Smooth muscle cell (in vitro differentiated cells): Measurements from ENCODE around the gene AKIRIN2. TPM values are rescaled to one million over a fixed set of nuclear protein-coding genes. Genes with fewer than 3 reads are reported as not detected.
"Not testable (repeated sequence)": the region's sequence is repeated elsewhere in the genome, so short reads cannot be mapped to it uniquely, and the experiment has no call there.

ENCODE experiments used
- DNase-seq: peaks from one replicate; lab custom pipeline; 2025; ENCODE audit not compliant: unreplicated experiment; lab: John Stamatoyannopoulos, UW
- H2AFZ ChIP-seq: fragments of 200-600 bp; sonication (generic); 2 replicates; pipeline ENCODE4 v1.6.0; 2016; ENCODE audit warnings: antibody characterized with exemption, low read depth, mild to moderate bottlenecking
- H3F3A ChIP-seq: fragments of 200-600 bp; sonication (generic); 2 replicates; pipeline ENCODE4 v1.6.0; 2017; ENCODE audit warnings: antibody characterized with exemption, low read depth
- H3K27ac ChIP-seq: fragments of 200-600 bp; sonication (generic); 2 replicates; pipeline ENCODE4 v1.5.1; 2016; ENCODE audit warnings: low read depth, mild to moderate bottlenecking
- H3K27me3 ChIP-seq: fragments of 200-600 bp; sonication (generic); 2 replicates; pipeline ENCODE4 v1.6.1; 2016; ENCODE audit warnings: low read depth, mild to moderate bottlenecking
- H3K36me3 ChIP-seq: fragments of 200-600 bp; sonication (generic); 2 replicates; pipeline ENCODE4 v1.5.1; 2016; ENCODE audit warnings: low read depth
- H3K4me1 ChIP-seq: fragments of 200-600 bp; sonication (generic); 2 replicates; pipeline ENCODE4 v1.5.1; 2016; ENCODE audit warnings: low read depth
- H3K4me2 ChIP-seq: fragments of 200-600 bp; sonication (generic); 2 replicates; pipeline ENCODE4 v1.6.0; 2016; ENCODE audit warnings: mild to moderate bottlenecking
- H3K4me3 ChIP-seq: fragments of 200-600 bp; sonication (generic); 2 replicates; pipeline ENCODE4 v1.5.1; 2016; ENCODE audit warnings: mild to moderate bottlenecking
- H3K79me2 ChIP-seq: fragments of 200-600 bp; sonication (generic); 2 replicates; pipeline ENCODE4 v1.6.0; 2016; ENCODE audit warnings: low read depth, mild to moderate bottlenecking
- H3K9ac ChIP-seq: fragments of 200-600 bp; sonication (generic); 2 replicates; pipeline ENCODE4 v1.6.0; 2016; ENCODE audit warnings: low read depth
- H3K9me3 ChIP-seq: fragments of 200-600 bp; sonication (generic); replicated peaks from 2 replicates; pipeline ENCODE4 v1.5.1; 2016; ENCODE audit warnings: low read depth
- H4K20me1 ChIP-seq: fragments of 200-600 bp; sonication (generic); 2 replicates; pipeline ENCODE4 v1.6.0; 2016; ENCODE audit warnings: low read depth
- WGBS: methylation state at CpG from one replicate; pipeline ENCODE4 v1.1.7; 2016; ENCODE audit warnings: low lambda C conversion rate; 5-methylcytosine and 5-hydroxymethylcytosine counted together
- polyA plus RNA-seq: library from polyadenylated mRNA; unstranded; fragments of >200 nt; fragmentation: Nextera tagmentation; extraction: Ambion mirVana; gene quantifications from 2 replicates; pipeline ENCODE4 v1.2.1, GENCODE V29; 2016
- total RNA-seq: library from RNA; depleted of rRNA; stranded (reverse); fragments of >200 nt; gene quantifications from 2 replicates; pipeline ENCODE4 v1.2.3, GENCODE V29; 2014
- TF ChIP-seq, protein P1 (sequence below): fragments of 200-600 bp; sonication (generic); IDR thresholded peaks from 2 replicates; pipeline ENCODE4 v1.5.1; 2017; ENCODE audit warnings: borderline replicate concordance, mild to moderate bottlenecking, antibody characterized with exemption; ENCODE audit not compliant: insufficient read depth, poor library complexity, severe bottlenecking

The AKIRIN2 gene
- total and polyA plus RNA-seq, 2 experiments from 2014 or later: 29.6 to 60.3 TPM

- Histone ChIP-seq H3K79me2 (peaks cover 84% of the 10 kb centered on the region), H2AFZ (no peak overlapping the region), H3F3A (peaks cover 9% of the 10 kb centered on the region), H3K27me3 (no peaks in the 10 kb centered on the region), H3K9ac (peak overlapping the region; percentile 3), H3K9me3 (no peaks in the 10 kb centered on the region), H3K36me3 (no peaks in the 10 kb centered on the region), H3K27ac (peak overlapping the region; percentile 96), H3K4me1 (peaks cover 43% of the 10 kb centered on the region), H3K4me2 (peak overlapping the region; percentile 100), H4K20me1 (peaks cover 77% of the 10 kb centered on the region), H3K4me3 (peak overlapping the region; percentile 88)
- TF ChIP-seq, protein P1, sequence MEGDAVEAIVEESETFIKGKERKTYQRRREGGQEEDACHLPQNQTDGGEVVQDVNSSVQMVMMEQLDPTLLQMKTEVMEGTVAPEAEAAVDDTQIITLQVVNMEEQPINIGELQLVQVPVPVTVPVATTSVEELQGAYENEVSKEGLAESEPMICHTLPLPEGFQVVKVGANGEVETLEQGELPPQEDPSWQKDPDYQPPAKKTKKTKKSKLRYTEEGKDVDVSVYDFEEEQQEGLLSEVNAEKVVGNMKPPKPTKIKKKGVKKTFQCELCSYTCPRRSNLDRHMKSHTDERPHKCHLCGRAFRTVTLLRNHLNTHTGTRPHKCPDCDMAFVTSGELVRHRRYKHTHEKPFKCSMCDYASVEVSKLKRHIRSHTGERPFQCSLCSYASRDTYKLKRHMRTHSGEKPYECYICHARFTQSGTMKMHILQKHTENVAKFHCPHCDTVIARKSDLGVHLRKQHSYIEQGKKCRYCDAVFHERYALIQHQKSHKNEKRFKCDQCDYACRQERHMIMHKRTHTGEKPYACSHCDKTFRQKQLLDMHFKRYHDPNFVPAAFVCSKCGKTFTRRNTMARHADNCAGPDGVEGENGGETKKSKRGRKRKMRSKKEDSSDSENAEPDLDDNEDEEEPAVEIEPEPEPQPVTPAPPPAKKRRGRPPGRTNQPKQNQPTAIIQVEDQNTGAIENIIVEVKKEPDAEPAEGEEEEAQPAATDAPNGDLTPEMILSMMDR: no peak
- DNase-seq: no peak
- 6% methylated on average over 2 of the region's 2 CpGs for WGBS
Observed at GRCh38 chr6:87698547-87699006, 3.5 kb downstream of the AKIRIN2 start.

DNA sequence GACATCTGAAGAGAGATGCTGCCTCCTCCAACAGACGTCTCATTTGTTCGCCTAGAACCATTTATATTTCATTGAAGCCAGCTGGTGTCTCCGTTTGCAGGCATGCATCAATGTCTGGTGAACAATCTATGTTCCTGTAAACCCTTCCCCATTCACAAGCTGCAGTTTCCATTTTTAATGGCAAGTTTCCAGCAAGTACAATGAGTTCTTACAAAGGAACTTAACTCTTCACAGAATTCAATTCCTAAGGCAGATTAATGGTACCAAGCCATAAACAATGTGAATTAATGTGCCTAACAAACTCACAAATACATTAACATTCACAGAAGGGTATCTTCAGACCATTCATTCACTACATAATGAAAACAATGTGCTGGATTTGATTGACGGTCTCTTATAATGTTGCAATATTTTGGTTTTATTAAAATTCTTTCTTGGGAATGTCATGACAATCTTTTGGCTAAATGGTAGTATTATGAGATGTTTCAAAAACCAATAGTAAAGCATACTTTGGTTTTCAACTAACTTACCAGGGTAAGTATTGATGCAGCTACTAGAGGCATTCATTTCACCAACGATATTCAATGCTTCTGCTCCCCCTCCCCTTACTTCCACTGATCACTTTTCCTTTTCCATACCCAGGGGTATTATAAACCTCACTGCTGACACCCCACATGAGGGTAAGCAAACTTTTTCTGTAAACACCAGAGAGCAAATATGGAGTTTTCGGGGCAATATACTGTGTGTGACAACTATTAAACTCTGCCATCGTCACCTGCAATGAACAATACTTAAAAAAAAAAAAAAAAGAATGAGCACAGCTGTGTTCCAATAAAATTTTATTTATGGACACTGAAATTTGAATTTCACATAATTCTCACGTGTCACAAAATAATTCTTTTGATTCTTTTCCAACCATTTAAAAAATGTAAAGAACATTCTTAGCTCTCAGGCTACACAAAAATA is 4.2 kb downstream of the AKIRIN2 start:
- peaks cover 91% of the 10 kb centered on the region for H3K79me2 ChIP-seq
- no peak overlapping the region for H2AFZ ChIP-seq
- H3K36me3 ChIP-seq: no peaks in the 10 kb centered on the region
- H3K27ac ChIP-seq: peak overlapping the region; percentile 96
- WGBS: 54% methylated on average over 8 of the region's 8 CpGs
- H3K9ac ChIP-seq: peak overlapping the region; percentile 17
- no peak for DNase-seq
- H3K4me1 ChIP-seq: peaks cover 43% of the 10 kb centered on the region
- H3K9me3 ChIP-seq: no peaks in the 10 kb centered on the region
- peak overlapping the region; percentile 88 for H3K4me3 ChIP-seq
- no peaks in the 10 kb centered on the region for H3K27me3 ChIP-seq
- H4K20me1 ChIP-seq: peaks cover 85% of the 10 kb centered on the region
- TF ChIP-seq, protein P1: no peak
- peaks cover 5% of the 10 kb centered on the region for H3F3A ChIP-seq
- H3K4me2 ChIP-seq: peak overlapping the region; percentile 100

DNA sequence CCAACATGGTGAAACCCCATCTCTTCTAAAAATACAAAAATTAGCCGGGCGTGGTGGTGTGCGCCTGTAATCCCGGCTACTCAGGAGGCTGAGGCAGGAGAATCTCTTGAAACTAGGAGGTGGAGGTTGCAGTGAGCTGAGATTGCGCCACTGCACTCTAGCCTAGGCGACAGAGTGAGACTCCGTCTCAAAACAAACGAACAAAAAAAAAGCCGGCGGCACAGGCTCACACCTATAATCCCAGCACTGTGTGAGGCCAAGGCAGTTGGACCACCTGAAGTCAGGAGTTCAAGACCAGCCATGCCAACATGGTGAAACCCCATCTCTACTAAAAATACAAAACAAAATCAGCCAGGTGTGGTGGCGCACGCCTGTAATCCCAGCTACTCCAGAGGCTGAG is 5.2 kb downstream of the AKIRIN2 start:
- H4K20me1 ChIP-seq: peaks cover 95% of the 10 kb centered on the region
- not testable (repeated sequence) for H3K4me3 ChIP-seq, H3K9me3 ChIP-seq, H2AFZ ChIP-seq, H3K36me3 ChIP-seq, H3K27me3 ChIP-seq, DNase-seq, H3F3A ChIP-seq, H3K9ac ChIP-seq, H3K27ac ChIP-seq
- WGBS: 96% methylated on average over 12 of the region's 12 CpGs
- H3K4me2 ChIP-seq: peak overlapping the region; percentile 100
- H3K79me2 ChIP-seq: peaks cover 100% of the 10 kb centered on the region
- peaks cover 45% of the 10 kb centered on the region for H3K4me1 ChIP-seq

DNA sequence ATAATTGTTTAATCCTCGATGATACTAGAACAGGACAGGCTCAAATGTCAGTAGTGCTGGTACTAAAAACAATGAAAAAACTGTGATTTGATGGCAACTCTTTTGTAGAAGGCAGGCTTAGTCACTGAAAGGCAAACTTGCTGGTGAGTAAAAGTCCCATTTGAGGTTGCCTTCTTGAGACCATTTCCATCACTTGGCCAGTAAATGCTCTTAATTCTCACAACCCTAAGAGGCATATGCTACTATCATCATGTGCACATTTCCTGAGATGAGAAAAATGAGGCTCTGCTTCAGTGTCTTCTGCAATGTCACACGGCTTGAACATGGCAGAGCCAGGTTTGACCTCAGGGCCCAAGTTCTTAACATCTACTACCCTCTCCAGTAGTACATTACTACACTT is 9.9 kb downstream of the AKIRIN2 start:
- Histone ChIP-seq H3K27me3 (no peaks in the 10 kb centered on the region), H3K4me2 (no peak overlapping the region), H3K4me1 (peaks cover 22% of the 10 kb centered on the region), H2AFZ (no peak overlapping the region), H3K9ac (no peak overlapping the region), H3K27ac (no peak overlapping the region), H3K9me3 (no peaks in the 10 kb centered on the region), H3K4me3 (no peak overlapping the region), H3K79me2 (peaks cover 100% of the 10 kb centered on the region), H4K20me1 (peaks cover 100% of the 10 kb centered on the region), H3K36me3 (no peaks in the 10 kb centered on the region), H3F3A (peaks cover 3% of the 10 kb centered on the region)
- 89% methylated on average over 2 of the region's 2 CpGs for WGBS
- DNase-seq: no peak
- TF ChIP-seq, protein P1: no peak
